ENCODE data around the gene ACE.

ACE gene

GRCh38 chr17:63476854-63477479, at the start of gene ACE:
Gene ACE, plus strand, starts transcription at chr17:63477061. Its CDS starts 34 bp downstream, at chr17:63477095.
- no peak for DNase-seq (ENCODE audit: low read depth, low spot score)

- no peak for DNase-seq (ENCODE audit: low read depth, low spot score)
Observed at GRCh38 chr17:63429766-63430165, 47.1 kb upstream of the ACE start.

GRCh38 chr17:63430223-63430622, 46.6 kb upstream of the ACE start:
- DNase-seq (ENCODE audit: low read depth, low spot score) = no peak

GRCh38 chr17:63431618-63431938, 45.3 kb upstream of the ACE start:
- DNase-seq (ENCODE audit: low read depth, low spot score) = no peak

GRCh38 chr17:63431939-63432804, 44.7 kb upstream of the ACE start:
- DNase-seq (ENCODE audit: low read depth, low spot score) = no peak

GRCh38 chr17:63433746-63434591, 42.9 kb upstream of the ACE start:
- DNase-seq (ENCODE audit: low read depth, low spot score) = no peak

- DNase-seq (ENCODE audit: low read depth, low spot score) = no peak
Observed at GRCh38 chr17:63434951-63435571, 41.8 kb upstream of the ACE start.

GRCh38 chr17:63435681-63436522, 41.0 kb upstream of the ACE start:
- DNase-seq (ENCODE audit: low read depth, low spot score) = no peak

GRCh38 chr17:63436523-63437110, 40.2 kb upstream of the ACE start:
- DNase-seq (ENCODE audit: low read depth, low spot score) = no peak

- no peak for DNase-seq (ENCODE audit: low read depth, low spot score)
Observed at GRCh38 chr17:63437287-63438091, 39.4 kb upstream of the ACE start.

- no peak for DNase-seq (ENCODE audit: low read depth, low spot score)
Observed at GRCh38 chr17:63438092-63439051, 38.5 kb upstream of the ACE start.

GRCh38 chr17:63439687-63440086, 37.2 kb upstream of the ACE start:
- DNase-seq (ENCODE audit: low read depth, low spot score) = no peak

GRCh38 chr17:63440127-63440769, 36.6 kb upstream of the ACE start:
- DNase-seq (ENCODE audit: low read depth, low spot score) = no peak

- no peak for DNase-seq (ENCODE audit: low read depth, low spot score)
Observed at GRCh38 chr17:63440770-63441335, 36.0 kb upstream of the ACE start.

GRCh38 chr17:63441654-63442053, 35.2 kb upstream of the ACE start:
- no peak for DNase-seq (ENCODE audit: low read depth, low spot score)

- DNase-seq (ENCODE audit: low read depth, low spot score) = no peak
Observed at GRCh38 chr17:63442074-63442473, 34.8 kb upstream of the ACE start.

- DNase-seq (ENCODE audit: low read depth, low spot score) = no peak
Observed at GRCh38 chr17:63442549-63443035, 34.3 kb upstream of the ACE start.

- no peak for DNase-seq (ENCODE audit: low read depth, low spot score)
Observed at GRCh38 chr17:63443053-63443452, 33.8 kb upstream of the ACE start.

Data from activated naive CD8-positive, alpha-beta T cell treated with anti-CD3 and anti-CD28 coated beads, Interleukin-2, amount 50 U/mL, for 16 hours (primary cell).